H1 (cell line): ENCODE measurements around the gene OR8I2. TPM values are rescaled to one million over a fixed set of nuclear protein-coding genes. Genes with fewer than 3 reads are reported as not detected.
"Not testable (repeated sequence)": the region's sequence is repeated elsewhere in the genome, so short reads cannot be mapped to it uniquely, and the experiment has no call there.

ENCODE experiments used
- CTCF ChIA-PET: fragments of 300-600 bp; sonication (Branson Sonifier 250); formaldehyde crosslinking; loops from one replicate; lab custom pipeline; 2021; ENCODE audit not compliant: partially characterized antibody; lab: Charles Lee
- POLR2A ChIA-PET: fragments of 300-600 bp; sonication (Branson Sonifier 250); formaldehyde crosslinking; loops from one replicate; lab custom pipeline; 2021; ENCODE audit warnings: inconsistent platforms; ENCODE audit not compliant: partially characterized antibody; lab: Charles Lee
- DNase-seq, 2 experiments: peaks; one replicate each; pipeline versions ENCODE4 v3.0.0 to v3.0.0-alpha.2; 2010 to 2022; ENCODE audit warnings: low spot score in 2 of 2, low read depth in 1 of 2, mixed read lengths in 1 of 2
- FAIRE-seq: peaks from 2 replicates; lab custom pipeline; 2011; peaks lifted over from hg19 to GRCh38; lab: Jason Lieb, UNC
- H2AFZ ChIP-seq: 2 replicates; pipeline ENCODE4 v1.8.1; 2012; ENCODE audit warnings: low read length, inconsistent platforms
- H2AK5ac ChIP-seq: 2 replicates; pipeline ENCODE4 v1.6.1; 2013; ENCODE audit warnings: low read depth, low read length
- H2BK120ac ChIP-seq: replicated peaks from 2 replicates; pipeline ENCODE3; 2013; ENCODE audit warnings: low read depth, low read length, inconsistent platforms
- H2BK12ac ChIP-seq: 2 replicates; pipeline ENCODE4 v1.6.1; 2013; ENCODE audit warnings: low read depth, low read length
- H2BK15ac ChIP-seq: 2 replicates; pipeline ENCODE4 v1.6.1; 2013; ENCODE audit warnings: low read length
- H2BK20ac ChIP-seq: 2 replicates; pipeline ENCODE4 v1.6.1; 2013; ENCODE audit warnings: low read length
- H2BK5ac ChIP-seq: 2 replicates; pipeline ENCODE4 v1.6.1; 2013; ENCODE audit warnings: low read depth, low read length
- H3K14ac ChIP-seq: 2 replicates; pipeline ENCODE4 v1.6.1; 2013; ENCODE audit warnings: inconsistent platforms; ENCODE audit not compliant: insufficient read length
- H3K18ac ChIP-seq: 2 replicates; pipeline ENCODE4 v1.6.1; 2013; ENCODE audit warnings: low read length; ENCODE audit errors: extremely low read depth
- H3K23ac ChIP-seq: 2 replicates; pipeline ENCODE4 v1.6.1; 2013; ENCODE audit warnings: inconsistent platforms; ENCODE audit not compliant: insufficient read length
- H3K23me2 ChIP-seq: 2 replicates; pipeline ENCODE4 v1.6.1; 2013; ENCODE audit warnings: low read depth, low read length
- H3K27ac ChIP-seq: 2 replicates; pipeline ENCODE4 v1.6.1; 2011; ENCODE audit warnings: low read depth, low read length, inconsistent platforms
- H3K27me3 ChIP-seq, 4 experiments: replicated peaks in 1 of 4; 1 replicate in 1 of 4; 2 replicates in 3 of 4; pipeline versions ENCODE4 v1.6.1 to v1.8.1; 2011 to 2013; ENCODE audit warnings: low read length in 3 of 4, mild to moderate bottlenecking in 3 of 4, inconsistent platforms in 2 of 4, mixed read lengths in 2 of 4, moderate library complexity in 1 of 4; ENCODE audit not compliant: control insufficient read depth in 3 of 4, insufficient read depth in 3 of 4; ENCODE audit errors: extremely low read depth in 1 of 4
- H3K36me3 ChIP-seq, 4 experiments: 2 replicates each; pipeline versions ENCODE4 v1.6.1 to v1.8.1; 2011 to 2013; ENCODE audit warnings: mild to moderate bottlenecking in 4 of 4, low read length in 3 of 4, moderate library complexity in 2 of 4, control low read depth in 1 of 4, inconsistent platforms in 1 of 4; ENCODE audit not compliant: insufficient read depth in 4 of 4, control insufficient read depth in 2 of 4
- H3K4ac ChIP-seq: replicated peaks from 2 replicates; pipeline ENCODE3; 2013; ENCODE audit warnings: low read length, low read depth, mixed read lengths, inconsistent platforms; ENCODE audit not compliant: insufficient read length
- H3K4me1 ChIP-seq, 4 experiments: replicated peaks in 1 of 4; 1 replicate in 1 of 4; 2 replicates in 3 of 4; pipeline versions ENCODE4 v1.6.1 to v1.8.1; 2011 to 2013; ENCODE audit warnings: low read length in 3 of 4, inconsistent platforms in 2 of 4, mixed read lengths in 1 of 4; ENCODE audit not compliant: insufficient read depth in 4 of 4, control insufficient read depth in 3 of 4
- H3K4me2 ChIP-seq, 2 experiments: 2 replicates each; pipeline versions ENCODE4 v1.6.1 to v1.8.1; 2011 to 2013; ENCODE audit warnings: low read depth in 2 of 2, low read length in 2 of 2, control low read depth in 1 of 2, inconsistent platforms in 1 of 2, mild to moderate bottlenecking in 1 of 2; ENCODE audit not compliant: insufficient read depth in 1 of 2
- H3K4me3 ChIP-seq, 4 experiments: fragments of 200-600, 300-600 bp in 1 of 4; sonication (generic), shearing (Covaris generic), sonication (Bioruptor Twin) in 1 of 4; 2 replicates each; pipeline versions ENCODE4 v1.5.1 to v1.8.1; 2011 to 2016; ENCODE audit warnings: low read length in 4 of 4, low read depth in 3 of 4, control low read depth in 2 of 4, inconsistent platforms in 2 of 4, mild to moderate bottlenecking in 2 of 4, mixed read lengths in 1 of 4, moderate library complexity in 1 of 4; ENCODE audit not compliant: insufficient read depth in 2 of 4; ENCODE audit errors: extremely low read depth in 1 of 4
- H3K56ac ChIP-seq: replicated peaks from 2 replicates; pipeline ENCODE3; 2013; ENCODE audit warnings: low read depth, mild to moderate bottlenecking, mixed read lengths, low read length, inconsistent platforms; ENCODE audit not compliant: insufficient read length
- H3K79me1 ChIP-seq: 2 replicates; pipeline ENCODE4 v1.6.1; 2013; ENCODE audit warnings: low read depth, low read length, control low read depth
- H3K79me2 ChIP-seq, 2 experiments: 2 replicates each; pipeline versions ENCODE4 v1.6.1 to v1.8.1; 2012 to 2013; ENCODE audit warnings: low read length in 2 of 2, mild to moderate bottlenecking in 2 of 2, inconsistent platforms in 1 of 2; ENCODE audit not compliant: insufficient read depth in 2 of 2, control insufficient read depth in 1 of 2
- H3K9ac ChIP-seq, 4 experiments: replicated peaks in 1 of 4; 1 replicate in 1 of 4; 2 replicates in 3 of 4; pipeline versions ENCODE4 v1.6.1 to v1.8.1; 2011 to 2013; ENCODE audit warnings: low read depth in 3 of 4, low read length in 3 of 4, control low read depth in 2 of 4, mild to moderate bottlenecking in 2 of 4, moderate library complexity in 2 of 4, inconsistent platforms in 1 of 4; ENCODE audit errors: extremely low read depth in 1 of 4
- H3K9me3 ChIP-seq, 2 experiments: 2 replicates each; pipeline versions ENCODE4 v1.6.1 to v1.8.1; 2012 to 2013; ENCODE audit warnings: mild to moderate bottlenecking in 2 of 2, moderate library complexity in 2 of 2, control low read depth in 1 of 2, inconsistent platforms in 1 of 2, low read depth in 1 of 2, low read length in 1 of 2, mixed read lengths in 1 of 2; ENCODE audit not compliant: insufficient read depth in 2 of 2
- H4K20me1 ChIP-seq, 2 experiments: replicated peaks in 1 of 2; 2 replicates each; pipeline versions ENCODE3 to v1.8.1; 2011 to 2013; ENCODE audit warnings: inconsistent platforms in 2 of 2, low read length in 2 of 2, mild to moderate bottlenecking in 1 of 2; ENCODE audit not compliant: insufficient read depth in 2 of 2, control insufficient read depth in 1 of 2
- H4K5ac ChIP-seq: 2 replicates; pipeline ENCODE4 v1.6.1; 2013; ENCODE audit warnings: low read length, low read depth, mixed read lengths, inconsistent platforms; ENCODE audit not compliant: insufficient read length
- H4K8ac ChIP-seq: 2 replicates; pipeline ENCODE4 v1.8.0; 2013; ENCODE audit warnings: mild to moderate bottlenecking, moderate library complexity, low read length, inconsistent platforms; ENCODE audit not compliant: insufficient read depth; ENCODE audit errors: extremely low read depth
- H4K91ac ChIP-seq: replicated peaks from 2 replicates; pipeline ENCODE3; 2013; ENCODE audit warnings: low read length, mixed read lengths, inconsistent platforms; ENCODE audit not compliant: insufficient read length
- WGBS, 2 experiments: shearing (Covaris generic) in 1 of 2; methylation state at CpG; one replicate each; pipeline versions ENCODE4 v1.1.6 to v1.1.7; 2013 to 2015; ENCODE audit warnings: low lambda C conversion rate in 2 of 2, mixed read lengths in 2 of 2, inconsistent platforms in 1 of 2, low coverage in 1 of 2, missing lambda C conversion rate in 1 of 2; ENCODE audit not compliant: insufficient replicate concordance in 2 of 2, insufficient coverage in 1 of 2, insufficient read length in 1 of 2; ENCODE audit errors: extremely low coverage in 1 of 2, missing lambda C conversion rate in 1 of 2; 5-methylcytosine and 5-hydroxymethylcytosine counted together
- polyA plus RNA-seq, 7 experiments: library from polyadenylated mRNA; depleted of rRNA in 3 of 7; stranded (reverse) in 5 of 7; unstranded in 2 of 7; fragments of >200 nt in 5 of 7; fragments of 200-250 nt in 2 of 7; gene quantifications; 1 replicate in 5 of 7; 2 replicates in 1 of 7; 4 replicates in 1 of 7; pipeline versions ENCODE4 v1.2.1 to v1.2.3, GENCODE V29; 2011 to 2013; ENCODE audit warnings: missing spikeins in 2 of 7, mixed read lengths in 2 of 7
- small RNA-seq: library from polyadenylated mRNA; stranded (forward); fragments of <200 nt; extraction: miRNeasy Mini kit (QIAGEN cat#:217004); gene quantifications from one replicate; pipeline ENCODE3, GENCODE V24; 2013; ENCODE audit not compliant: insufficient read depth
- total RNA-seq: library from RNA; stranded (reverse); fragmentation: NEBNext Ultra II Directional; extraction: Animal tissue kit (Norgen Biotek cat#: 25700); gene quantifications from 2 replicates; pipeline ENCODE4 v1.2.1, GENCODE V29; 2021

OR8I2 gene
- total and polyA plus RNA-seq, 2 of the 8 experiments (the other 6 are each of a cell fraction or from before 2014, with no cell fraction given) = not detected

GRCh38 chr11:56143681-56144080 lies 50.6 kb downstream of the OR8I2 start:
- H3K9ac ChIP-seq, H3K27ac ChIP-seq, H3K18ac ChIP-seq, H4K91ac ChIP-seq, H3K4me1 ChIP-seq, H4K5ac ChIP-seq, H2AFZ ChIP-seq, H2BK120ac ChIP-seq, H2AK5ac ChIP-seq, H3K9me3 ChIP-seq, H3K27me3 ChIP-seq, H3K23me2 ChIP-seq, H3K4me2 ChIP-seq, H4K20me1 ChIP-seq, DNase-seq, H4K8ac ChIP-seq, H2BK20ac ChIP-seq, H3K4me3 ChIP-seq, H3K23ac ChIP-seq, H3K14ac ChIP-seq, POLR2A ChIA-PET, H2BK15ac ChIP-seq, H3K79me1 ChIP-seq, H2BK12ac ChIP-seq, H3K56ac ChIP-seq, H3K36me3 ChIP-seq, FAIRE-seq, CTCF ChIA-PET, H2BK5ac ChIP-seq, H3K79me2 ChIP-seq, H3K4ac ChIP-seq: not testable (repeated sequence)
- WGBS, 2 experiments = 100% methylated on average over 1 of the region's 30 CpGs; no CpG with 5 or more reads in 1 of the 2 experiments

Small RNA genes within 50 kb of the gene (small RNA-seq; reads per million reads assigned to genes)
- gene OR8I4P = not detected

Other genes with a start within 250 kb of the OR8I2 start
- not detected in 2 replicates for gene TRIM51, start 210.0 kb upstream of the OR8I2 start, total RNA-seq
- gene TRIM51, start 210.0 kb upstream of the OR8I2 start, polyA plus RNA-seq (2011; rRNA removed) = not detected in 2 replicates
- gene OR5W2, start 178.7 kb upstream of the OR8I2 start, total RNA-seq = not detected in 2 replicates
- gene OR5W2, start 178.7 kb upstream of the OR8I2 start, polyA plus RNA-seq (2011; rRNA removed) = not detected in 2 replicates
- not detected in 2 replicates for gene OR5I1, start 156.9 kb upstream of the OR8I2 start, total RNA-seq
- not detected in 2 replicates for gene OR5I1, start 156.9 kb upstream of the OR8I2 start, polyA plus RNA-seq (2011; rRNA removed)
- not detected in 2 replicates for gene OR10AG1, start 123.4 kb upstream of the OR8I2 start, total RNA-seq
- gene OR10AG1, start 123.4 kb upstream of the OR8I2 start, polyA plus RNA-seq (2011; rRNA removed) = not detected in 2 replicates
- not detected in 2 replicates for gene OR5F1, start 98.7 kb upstream of the OR8I2 start, total RNA-seq
- not detected in 2 replicates for gene OR5F1, start 98.7 kb upstream of the OR8I2 start, polyA plus RNA-seq (2011; rRNA removed)
- gene OR5AS1, start 65.7 kb upstream of the OR8I2 start, total RNA-seq = not detected in 2 replicates
- not detected in 2 replicates for gene OR5AS1, start 65.7 kb upstream of the OR8I2 start, polyA plus RNA-seq (2011; rRNA removed)
- gene OR8H2, start 10.4 kb downstream of the OR8I2 start, total RNA-seq = not detected in 2 replicates
- gene OR8H2, start 10.4 kb downstream of the OR8I2 start, polyA plus RNA-seq (2011; rRNA removed) = not detected in 2 replicates
- gene OR8H3, start 29.1 kb downstream of the OR8I2 start, total RNA-seq = not detected in 2 replicates
- gene OR8H3, start 29.1 kb downstream of the OR8I2 start, polyA plus RNA-seq (2011; rRNA removed) = not detected in 2 replicates
- gene OR8J3, start 46.9 kb downstream of the OR8I2 start, total RNA-seq = not detected in 2 replicates
- gene OR8J3, start 46.9 kb downstream of the OR8I2 start, polyA plus RNA-seq (2011; rRNA removed) = not detected in 2 replicates
- gene OR8K5, start 67.0 kb downstream of the OR8I2 start, total RNA-seq = not detected in 2 replicates
- gene OR8K5, start 67.0 kb downstream of the OR8I2 start, polyA plus RNA-seq (2011; rRNA removed) = not detected in 2 replicates
- not detected in 2 replicates for gene OR5J2, start 83.3 kb downstream of the OR8I2 start, total RNA-seq
- gene OR5J2, start 83.3 kb downstream of the OR8I2 start, polyA plus RNA-seq (2011; rRNA removed) = not detected in 2 replicates
- gene OR5T2, start 140.9 kb downstream of the OR8I2 start, total RNA-seq = not detected in 2 replicates
- gene OR5T2, start 140.9 kb downstream of the OR8I2 start, polyA plus RNA-seq (2011; rRNA removed) = not detected in 2 replicates
- gene OR5T3, start 158.9 kb downstream of the OR8I2 start, total RNA-seq = not detected in 2 replicates
- gene OR5T3, start 158.9 kb downstream of the OR8I2 start, polyA plus RNA-seq (2011; rRNA removed) = not detected in 2 replicates
- not detected in 2 replicates for gene OR5T1, start 180.8 kb downstream of the OR8I2 start, total RNA-seq
- not detected in 2 replicates for gene OR5T1, start 180.8 kb downstream of the OR8I2 start, polyA plus RNA-seq (2011; rRNA removed)
- gene OR8H1, start 198.9 kb downstream of the OR8I2 start, total RNA-seq = not detected in 2 replicates
- not detected in 2 replicates for gene OR8H1, start 198.9 kb downstream of the OR8I2 start, polyA plus RNA-seq (2011; rRNA removed)
- not detected in 2 replicates for gene OR8K3, start 221.8 kb downstream of the OR8I2 start, total RNA-seq
- gene OR8K3, start 221.8 kb downstream of the OR8I2 start, polyA plus RNA-seq (2011; rRNA removed) = not detected in 2 replicates